Amniotic stem cell (primary cell): Measurements from ENCODE around the gene FHDC1.

ENCODE experiments used
- DNase-seq: peaks from one replicate; lab custom pipeline; 2025; lab: John Stamatoyannopoulos, UW

FHDC1 gene

DNA sequence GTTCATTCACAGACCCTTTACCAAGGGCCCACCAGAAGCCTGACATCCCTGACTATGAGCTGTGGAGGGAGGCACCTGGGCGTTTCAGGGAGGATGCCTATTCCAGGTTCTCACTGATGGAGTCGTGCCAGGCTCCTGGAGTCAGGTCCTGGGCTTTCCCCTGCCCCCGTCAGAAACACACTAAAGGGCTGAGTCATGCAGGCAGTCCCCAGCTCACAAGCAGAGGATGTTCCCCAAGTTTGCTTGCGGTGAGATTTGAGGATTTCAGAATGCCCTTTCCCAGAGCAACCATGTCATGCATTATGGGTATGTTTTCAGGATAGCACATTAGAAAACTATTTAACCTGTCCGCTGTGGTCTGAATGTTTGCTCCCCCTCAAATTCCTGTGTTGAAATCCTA is 45.2 kb downstream of the FHDC1 start:
- DNase-seq: no peak

DNA sequence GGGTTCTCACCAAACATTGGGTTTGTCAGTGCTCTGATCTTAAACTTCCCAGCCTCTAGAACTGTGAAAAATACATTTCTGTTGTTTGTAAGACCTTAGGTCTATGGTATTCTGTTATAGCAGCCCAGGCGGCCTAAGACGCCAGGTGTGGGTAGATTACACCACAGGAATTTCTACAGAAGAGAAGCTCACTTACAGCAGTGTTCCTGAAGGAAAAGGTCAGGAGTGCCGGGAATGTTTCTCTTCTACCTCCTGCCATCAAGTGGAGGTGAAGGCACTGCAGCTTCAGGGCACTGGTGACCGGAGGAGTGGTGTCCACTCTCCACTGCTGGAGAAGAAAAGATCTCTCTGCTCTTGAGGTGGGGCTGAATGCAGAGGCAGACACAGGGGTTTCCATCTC is 45.7 kb downstream of the FHDC1 start:
- no peak for DNase-seq

DNA sequence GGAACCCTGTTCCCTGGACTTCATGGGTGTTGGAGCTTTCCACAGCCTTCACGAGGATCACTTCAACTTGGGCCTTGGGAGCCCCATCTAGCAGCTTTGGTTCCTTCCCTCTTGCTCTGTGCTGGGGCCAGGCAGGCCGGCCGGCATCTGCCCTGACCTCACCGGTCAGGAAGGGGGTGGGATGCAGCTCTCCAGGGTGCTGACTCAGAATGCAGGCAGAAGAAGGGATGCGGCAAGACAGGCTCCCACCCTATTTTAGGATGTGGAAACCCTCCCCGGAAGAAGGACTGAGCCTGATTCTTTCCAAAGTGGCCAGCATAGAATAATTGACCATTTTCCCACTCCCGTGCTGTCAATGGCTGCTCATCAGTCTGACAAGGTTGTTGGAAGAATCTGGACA is 47.1 kb downstream of the FHDC1 start:
- no peak for DNase-seq

DNA sequence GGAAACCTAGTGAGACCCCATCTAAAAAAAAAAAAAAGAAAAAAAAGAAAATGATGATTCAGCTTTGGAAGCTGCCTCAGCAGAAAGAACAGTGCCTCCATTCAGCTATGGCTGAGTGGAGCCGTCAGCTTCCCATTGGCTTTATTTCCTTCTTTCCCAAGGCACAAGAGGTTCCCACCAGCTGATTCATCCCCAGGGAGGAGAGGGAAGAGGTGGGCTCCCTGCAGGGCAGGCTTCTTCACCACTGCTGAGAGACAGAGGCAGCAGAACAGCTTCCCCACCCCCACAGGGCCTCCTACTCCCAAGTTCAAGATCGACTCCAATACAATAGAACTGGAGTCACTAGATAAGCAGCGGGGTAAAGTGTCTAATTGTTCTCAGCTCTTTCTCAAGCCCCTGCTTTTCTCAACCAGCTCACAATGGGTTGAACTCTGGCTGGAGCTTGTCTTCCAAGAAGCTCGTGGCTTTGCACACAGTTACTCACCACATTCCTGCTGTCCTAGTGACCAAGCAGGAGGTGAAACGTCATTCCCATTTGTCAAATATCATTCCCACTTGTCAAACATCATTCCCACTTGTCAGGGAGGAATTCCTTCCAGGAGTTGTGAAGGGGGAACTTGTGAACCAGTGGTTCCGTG is 47.8 kb downstream of the FHDC1 start:
- DNase-seq: no peak

DNA sequence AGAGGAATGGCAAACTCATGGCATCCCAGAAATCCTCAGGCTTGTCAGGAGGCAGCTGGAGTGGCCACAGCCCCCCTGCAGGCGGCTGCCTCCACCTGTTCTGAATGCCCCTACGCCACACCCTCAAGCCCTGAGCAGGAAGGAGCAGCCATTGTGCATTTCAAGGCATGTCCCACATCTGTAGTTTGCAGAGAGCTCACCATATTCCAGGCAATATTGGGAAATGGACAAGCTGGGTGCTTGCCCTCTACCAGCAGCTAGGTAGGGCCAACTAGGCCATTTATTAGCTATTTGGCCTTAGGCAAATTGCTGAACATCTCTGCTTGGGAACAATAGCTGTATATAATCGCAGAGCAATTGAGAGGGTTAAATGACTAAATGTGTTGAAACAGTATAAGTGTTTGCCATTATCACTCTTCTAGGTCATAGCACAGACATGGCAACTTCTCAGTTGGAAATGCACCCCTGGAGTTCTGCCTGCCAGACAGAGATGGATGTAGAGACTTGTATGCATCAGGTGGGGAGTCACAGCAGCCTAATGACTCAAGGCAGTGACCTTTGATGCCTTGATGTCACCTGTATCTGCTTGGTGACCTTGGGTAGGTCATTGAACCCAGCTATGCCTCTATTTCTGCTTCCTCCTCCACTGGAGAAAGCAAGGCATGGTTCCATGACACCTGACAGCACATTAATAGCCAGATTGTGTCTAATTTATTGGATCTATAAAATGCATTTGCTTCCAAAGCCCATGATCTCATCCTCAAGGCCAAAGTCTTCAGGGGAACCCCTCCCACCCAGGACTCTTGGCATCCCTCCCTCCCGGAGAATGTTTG is 52.8 kb downstream of the FHDC1 start:
- no peak for DNase-seq

DNA sequence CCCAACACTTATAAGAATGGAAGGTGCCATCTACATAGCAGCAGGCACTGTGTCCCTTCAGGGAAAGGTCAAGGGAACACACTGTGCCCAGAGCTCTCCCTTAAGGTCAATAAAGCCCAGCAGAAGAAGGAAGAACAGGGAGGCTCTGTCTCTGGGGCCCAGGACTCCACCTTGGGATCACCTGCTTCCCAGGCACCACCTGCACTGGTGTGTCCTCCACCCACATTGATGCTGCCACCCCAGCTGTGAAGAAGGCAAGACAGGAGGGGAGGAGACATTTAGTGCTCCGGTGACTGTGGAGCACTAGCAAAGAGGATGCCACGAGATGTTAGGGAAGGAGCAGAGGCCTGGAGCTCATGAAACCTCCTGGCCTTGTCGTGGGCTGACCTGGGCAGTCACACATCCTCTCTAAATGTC is 53.4 kb downstream of the FHDC1 start:
- no peak for DNase-seq

DNA sequence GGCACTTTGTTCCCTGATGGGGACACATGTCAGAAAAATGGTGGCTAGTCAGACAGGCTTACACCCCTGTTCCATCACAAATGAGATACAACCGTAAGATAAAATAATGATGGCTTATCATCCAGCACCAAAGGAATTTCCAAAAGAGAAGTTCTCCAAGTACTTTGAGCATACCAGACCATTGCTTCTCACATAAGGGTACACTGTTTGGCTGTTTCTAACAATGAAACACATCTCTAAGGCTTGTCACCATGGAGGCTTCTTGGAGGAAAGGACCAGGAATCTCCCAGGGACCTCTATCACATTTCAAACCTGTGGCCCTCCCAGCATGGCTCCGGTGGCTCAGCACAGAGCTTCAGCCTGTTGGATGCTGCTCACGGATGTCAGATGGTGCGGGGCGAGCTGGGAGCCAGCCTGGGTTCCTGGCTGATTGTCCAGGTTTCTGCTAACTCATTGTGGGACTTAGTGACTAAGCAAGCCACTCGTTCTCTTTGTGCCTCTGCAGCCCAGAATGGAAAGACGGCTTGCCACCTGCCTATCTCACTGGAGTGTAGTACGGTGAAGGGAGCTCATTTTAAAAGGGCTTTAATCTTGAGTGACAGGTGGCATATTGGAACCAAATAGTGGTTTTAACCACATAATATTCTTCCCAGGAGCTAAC is 54.5 kb downstream of the FHDC1 start:
- DNase-seq: no peak

DNA sequence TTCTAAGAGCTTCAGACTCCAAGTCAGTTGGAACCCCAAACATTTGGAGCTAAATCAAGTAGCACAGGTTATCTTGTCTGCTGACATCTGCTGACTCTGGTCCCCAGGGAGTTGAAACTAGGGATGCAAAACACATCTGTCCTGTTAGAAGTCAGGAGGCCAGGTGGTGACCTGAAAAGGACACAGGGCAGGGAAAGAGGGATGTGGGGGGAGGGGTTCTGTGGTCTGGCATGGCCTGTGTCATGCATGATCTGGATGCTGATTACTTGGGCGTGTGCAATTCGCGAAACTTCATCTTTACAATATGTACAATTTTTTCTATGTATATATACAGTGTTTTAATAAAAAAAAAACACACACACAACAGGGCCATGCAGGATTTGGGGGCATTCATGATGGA is 55.3 kb downstream of the FHDC1 start:
- DNase-seq: no peak

DNA sequence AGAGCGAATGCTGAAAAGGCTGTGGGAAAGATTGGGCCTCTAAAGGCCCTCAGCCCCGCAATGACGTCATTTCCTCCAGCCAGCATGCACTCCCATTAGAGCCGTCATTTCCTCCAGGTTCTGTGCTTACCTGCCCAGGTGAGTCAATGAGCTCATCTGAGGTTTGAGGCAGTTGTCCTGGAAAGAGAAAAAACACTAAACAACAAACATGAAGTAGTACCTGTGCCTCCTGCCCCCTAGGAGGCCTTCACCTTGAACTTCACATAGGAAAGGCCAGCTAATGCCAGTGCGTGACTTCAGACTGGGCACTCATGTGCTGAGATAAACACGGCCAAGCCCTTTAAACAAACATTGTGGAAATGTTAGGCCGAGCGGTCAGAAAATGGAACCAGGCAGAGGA is 55.9 kb downstream of the FHDC1 start:
- DNase-seq: no peak

DNA sequence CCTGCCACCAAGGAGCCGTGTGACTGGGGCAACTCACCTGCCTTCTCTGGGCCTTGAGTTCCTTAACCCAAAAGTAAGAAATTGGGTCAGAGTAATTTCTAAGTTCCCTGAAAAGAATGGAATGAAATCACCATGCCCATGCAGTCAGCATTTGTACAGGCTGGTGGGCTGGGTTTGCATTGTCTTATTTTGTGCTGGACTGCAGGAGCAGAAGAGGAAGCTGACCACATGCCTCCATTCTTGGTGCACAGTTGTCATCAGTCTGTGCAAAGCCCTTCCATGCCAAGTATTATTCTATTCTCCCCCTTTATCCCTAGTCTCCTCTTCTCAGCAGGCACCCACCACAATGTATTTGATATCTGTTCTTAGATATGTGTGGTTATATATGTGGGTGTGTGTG is 56.3 kb downstream of the FHDC1 start:
- DNase-seq: no peak

DNA sequence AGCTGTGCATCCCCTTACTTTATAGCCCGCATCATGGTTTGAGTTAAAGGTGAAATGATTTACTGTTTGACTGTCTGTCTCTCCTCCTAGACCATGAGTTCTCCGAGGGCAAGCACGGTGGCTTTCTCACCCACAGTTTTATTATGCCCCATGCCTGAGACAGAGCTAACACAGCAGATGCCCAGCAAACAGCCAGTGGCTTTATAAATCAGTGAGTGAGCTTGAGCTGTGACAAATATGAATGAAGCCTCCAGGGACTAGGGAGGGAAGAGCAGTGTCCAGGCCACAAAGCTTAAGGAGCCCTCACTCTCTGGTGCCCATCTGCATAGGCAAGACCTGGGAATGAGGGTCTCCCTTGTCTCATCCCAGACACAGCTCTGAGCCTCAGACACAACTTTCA is 57.9 kb downstream of the FHDC1 start:
- DNase-seq: no peak

DNA sequence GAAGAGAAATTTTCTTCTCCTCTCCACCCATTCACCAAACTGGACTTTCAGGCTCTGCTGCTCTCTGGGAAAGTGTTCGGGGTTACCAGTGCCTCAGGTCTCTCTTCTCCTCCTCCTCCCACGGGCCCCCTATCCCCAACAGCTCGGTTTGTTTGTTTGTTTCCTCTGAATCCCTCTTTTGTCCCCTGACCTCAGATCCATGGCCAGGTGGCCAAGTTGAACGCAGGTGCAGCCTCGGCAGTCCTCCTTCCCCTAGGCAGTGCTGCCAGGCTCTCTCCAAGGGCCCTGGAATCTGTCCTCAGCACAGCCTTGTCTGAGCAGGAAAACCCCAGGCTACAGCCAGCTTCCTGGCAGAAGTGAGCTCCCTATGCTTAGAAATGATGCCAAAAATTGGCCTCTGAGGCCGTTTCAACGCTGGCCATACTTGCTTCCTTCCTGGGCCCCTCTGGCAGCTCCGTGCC is 60.0 kb downstream of the FHDC1 start:
- no peak for DNase-seq

DNA sequence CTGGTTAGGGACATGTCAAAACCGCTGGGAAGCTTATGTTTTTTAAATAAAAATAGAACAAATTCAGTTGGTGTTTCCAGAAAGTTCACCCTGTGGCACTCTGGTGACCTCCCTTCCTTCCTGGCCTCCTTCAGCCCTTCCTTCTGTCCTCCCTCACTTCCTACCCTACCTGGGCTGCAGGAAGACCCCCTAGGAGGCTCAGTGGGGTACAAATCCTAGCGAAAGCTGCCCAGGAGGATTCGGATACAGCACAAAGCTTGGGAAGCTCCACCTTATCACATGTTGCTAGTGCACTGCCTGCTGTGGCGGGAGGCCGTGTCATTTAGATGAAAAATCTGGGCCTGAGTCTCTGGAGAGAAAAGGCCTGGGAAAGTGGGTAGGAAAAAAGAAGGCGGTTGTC is 60.5 kb downstream of the FHDC1 start:
- DNase-seq: no peak

DNA sequence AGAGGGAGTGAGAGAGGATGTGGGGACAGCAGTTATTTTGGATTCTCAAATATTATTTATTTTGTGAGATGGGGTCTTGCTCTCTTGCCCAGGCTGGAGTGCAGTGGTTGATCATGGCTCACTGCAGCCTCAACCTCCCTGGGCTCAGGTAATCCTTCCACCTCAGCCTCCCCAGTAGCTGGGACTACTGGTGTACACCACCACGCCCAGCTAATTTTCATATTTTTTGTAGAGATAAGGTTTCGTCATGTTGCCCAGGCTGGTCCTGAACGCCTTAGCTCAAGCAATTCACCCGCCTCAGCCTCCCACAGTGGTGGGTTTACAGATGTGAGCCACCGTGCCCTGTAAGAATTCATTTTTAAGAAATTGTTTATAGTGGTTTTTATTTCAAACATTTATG is 61.2 kb downstream of the FHDC1 start:
- no peak for DNase-seq

DNA sequence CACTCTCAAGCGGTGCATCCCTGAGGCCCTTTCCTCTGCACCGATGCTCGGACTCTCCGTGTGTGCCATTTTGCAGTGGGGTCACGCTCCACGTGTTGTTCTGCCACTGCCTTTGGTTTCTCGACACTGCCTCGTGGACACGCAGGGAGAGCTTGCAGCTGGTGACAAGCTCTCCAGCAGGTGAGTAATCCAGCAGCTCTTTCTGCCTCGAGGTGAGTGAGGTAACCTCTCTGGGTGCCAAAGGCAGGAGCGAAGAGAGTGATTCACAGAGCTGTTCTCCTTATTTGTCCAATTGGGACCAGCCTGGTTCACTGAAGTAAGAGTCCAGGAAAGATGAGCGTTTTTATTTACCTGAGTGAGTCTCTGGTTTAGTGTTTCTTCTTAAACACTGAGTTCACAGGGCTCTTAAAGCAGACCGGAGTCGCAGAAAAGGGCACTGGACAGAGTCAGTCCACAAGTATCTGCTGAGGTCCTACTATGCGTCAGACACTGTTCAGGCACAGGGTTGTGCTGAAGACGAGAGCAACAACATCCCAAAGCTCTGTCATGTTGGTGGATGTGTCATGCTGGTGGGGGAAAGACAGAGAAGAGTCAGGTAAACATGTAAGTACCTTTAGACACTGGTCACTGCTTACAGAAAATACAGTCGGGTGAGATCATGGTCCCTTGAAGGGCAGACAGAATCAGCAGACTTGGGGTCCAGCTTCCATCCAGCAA is 61.8 kb downstream of the FHDC1 start:
- DNase-seq: no peak

DNA sequence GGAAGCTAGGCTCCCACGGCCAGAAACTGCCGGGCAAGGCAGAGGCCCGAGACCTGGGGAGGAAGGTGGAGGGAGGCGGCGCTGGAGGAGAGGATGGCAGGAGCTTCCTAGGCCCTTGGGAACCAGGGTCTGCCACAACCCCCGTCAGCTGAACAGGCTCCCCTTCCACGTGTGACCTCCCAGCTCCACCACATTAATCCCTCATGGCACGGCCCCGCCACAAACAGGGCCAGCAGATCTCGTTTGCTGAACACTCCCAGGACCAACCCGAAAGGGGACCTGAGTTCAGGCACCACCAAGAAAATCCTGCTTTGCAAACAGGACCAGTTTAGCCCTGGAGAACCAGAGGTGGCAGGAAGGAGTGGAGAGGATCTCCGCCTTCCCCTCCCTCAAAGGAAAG is 62.7 kb downstream of the FHDC1 start:
- no peak for DNase-seq

DNA sequence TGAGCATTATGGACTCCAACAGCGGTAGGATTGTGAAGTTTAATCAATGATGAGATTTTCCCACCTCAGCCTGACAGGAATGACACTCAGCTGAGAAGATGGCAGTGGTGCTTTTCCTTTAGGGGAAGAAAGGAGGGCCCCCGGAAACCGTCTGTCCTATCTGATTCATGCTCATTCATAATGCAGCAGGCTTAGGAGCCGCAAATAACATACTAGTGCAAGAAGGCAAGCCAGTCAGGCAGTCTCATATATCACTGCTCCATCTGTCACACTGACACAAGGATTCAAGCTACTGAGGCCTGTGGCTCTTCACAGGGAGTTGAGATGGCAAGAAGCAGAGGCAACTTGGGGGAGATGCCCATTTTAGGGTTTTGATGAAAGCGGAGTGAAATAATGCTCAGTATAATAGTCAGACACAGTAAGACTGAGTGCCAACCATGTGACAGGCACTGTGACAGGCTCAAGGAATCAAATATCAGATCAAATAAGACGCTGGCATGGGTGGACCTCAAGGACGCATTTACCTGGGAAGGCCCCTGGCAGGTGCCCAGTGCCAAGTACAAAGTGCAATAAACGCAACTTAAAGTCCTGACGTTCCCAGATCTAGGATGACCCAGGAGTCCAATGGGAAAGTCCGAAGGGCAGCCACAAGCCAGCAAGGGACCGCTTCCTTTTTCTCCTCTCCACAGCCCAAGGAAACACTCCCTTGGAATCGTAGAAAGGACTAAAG is 63.4 kb downstream of the FHDC1 start:
- no peak for DNase-seq

DNA sequence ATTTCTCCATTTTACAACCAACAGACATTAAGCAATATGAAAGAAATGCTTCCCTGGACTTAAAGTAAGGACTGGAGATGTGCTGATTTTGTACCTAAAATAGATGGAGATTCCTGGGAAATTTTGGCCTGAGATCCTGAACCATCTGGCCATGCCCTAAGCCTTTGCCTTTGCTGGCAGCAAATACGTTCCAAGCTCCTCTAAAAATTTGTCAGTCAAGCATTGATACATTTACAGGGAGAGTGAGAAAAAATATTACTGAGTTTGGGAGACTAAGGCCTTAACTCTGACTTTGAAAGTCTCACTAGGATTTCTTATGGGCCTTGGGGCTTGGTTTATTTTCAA is 63.9 kb downstream of the FHDC1 start:
- no peak for DNase-seq

DNA sequence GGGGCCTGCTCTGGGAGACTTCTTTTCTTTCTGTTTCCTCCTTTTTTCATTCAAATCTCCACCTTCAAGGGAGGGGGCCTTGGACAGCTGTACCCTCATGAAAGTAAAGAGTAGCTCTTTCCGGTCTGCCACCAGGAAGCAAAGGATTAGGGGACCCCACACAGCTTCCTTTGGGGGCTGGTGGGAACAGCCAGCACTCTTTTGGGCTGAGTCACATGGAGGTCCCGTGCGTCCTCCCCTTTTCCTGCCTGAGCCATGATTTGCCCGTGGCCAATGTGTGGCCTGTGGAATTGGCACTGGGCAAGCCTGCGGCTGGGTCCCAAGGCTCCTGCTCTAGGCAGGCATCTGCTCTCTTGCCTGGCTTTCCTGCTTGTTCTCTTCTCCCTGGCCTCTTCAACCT is 65.5 kb downstream of the FHDC1 start:
- DNase-seq: no peak

DNA sequence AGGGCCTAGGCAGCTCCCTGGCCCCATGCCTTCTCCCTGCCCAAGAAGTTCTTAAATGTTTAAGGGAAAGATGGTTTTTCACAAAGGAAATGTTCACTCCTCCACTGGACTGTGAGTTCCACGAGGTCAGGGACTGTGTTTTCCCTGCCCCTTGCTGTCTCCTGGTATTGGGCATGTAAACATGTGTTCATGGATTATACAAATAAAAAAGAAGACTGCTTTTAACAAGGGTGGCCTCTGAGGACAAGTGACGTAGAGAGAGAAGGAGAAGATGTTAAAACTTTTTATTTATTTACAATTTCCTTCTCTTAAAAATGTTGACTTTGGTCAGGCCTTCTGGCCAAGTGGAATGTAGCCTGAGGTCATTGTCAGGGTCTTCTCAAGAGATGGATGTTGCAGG is 66.0 kb downstream of the FHDC1 start:
- no peak for DNase-seq

DNA sequence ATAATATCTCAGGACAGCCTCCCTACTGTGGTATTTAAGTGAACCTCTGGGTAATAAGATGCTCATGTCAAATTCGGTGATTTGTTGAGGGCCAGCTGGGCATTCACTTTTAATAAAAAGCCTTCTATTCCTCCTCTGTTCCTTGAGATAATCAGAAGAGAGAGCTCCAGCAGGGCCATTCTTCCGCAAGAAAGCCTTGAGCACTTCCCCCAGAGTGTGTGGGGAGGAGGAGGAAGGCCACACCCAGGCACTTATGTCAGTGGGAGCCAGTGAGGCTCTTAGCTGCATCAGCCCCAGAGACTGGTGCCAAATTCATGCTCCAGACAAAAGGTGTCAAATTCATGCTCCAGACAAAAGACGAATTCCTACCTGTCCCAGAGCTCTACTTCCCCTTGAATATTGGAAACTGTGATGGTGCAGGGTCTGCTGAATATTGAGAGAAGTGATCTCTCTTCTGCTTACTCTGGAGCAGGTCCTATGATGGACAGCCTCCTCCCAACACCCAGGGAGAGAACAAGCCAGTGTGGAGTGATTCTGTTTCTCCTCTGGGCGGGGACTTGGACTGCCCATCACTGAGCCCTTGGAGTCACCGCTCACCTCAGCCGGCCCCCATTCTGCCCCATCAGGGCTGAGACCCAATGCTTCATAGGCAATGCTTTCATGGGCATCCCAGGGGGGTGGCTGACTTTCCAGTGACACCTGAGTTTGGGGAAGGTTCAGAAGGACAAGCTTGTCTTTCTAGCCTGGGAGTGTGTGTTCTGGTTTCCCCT is 68.1 kb downstream of the FHDC1 start:
- no peak for DNase-seq
